ENCODE results near the gene SPTB. TPM values are rescaled to one million over a fixed set of nuclear protein-coding genes. Genes with fewer than 3 reads are reported as not detected.

Gene SPTB
- total and polyA plus RNA-seq, 9 of the 15 experiments (the other 6 are each of a cell fraction or from before 2014, with no cell fraction given), result 0.21 to 45.9 (median 11.7) TPM

DNA sequence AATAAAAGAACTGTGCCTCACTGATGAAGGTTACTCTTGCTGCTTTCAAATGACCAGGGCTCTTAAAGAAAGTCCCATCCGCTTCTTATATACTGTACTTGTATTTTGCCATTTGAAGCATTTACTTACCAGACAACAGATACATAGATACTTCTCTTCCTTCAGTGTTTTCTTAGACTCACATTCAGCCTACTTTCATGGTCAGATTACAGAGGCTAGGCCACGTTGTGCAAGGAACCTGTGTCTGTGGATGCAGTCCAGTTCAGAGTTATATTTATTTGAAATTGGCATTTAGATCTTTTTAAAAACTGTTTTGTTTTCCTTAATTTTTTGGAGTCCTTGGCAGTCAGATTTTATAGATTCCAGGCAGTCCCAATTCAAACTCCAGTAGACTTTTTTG, 40.8 kb upstream of the SPTB start (continued):
- TF ChIP-seq, protein P1, sequence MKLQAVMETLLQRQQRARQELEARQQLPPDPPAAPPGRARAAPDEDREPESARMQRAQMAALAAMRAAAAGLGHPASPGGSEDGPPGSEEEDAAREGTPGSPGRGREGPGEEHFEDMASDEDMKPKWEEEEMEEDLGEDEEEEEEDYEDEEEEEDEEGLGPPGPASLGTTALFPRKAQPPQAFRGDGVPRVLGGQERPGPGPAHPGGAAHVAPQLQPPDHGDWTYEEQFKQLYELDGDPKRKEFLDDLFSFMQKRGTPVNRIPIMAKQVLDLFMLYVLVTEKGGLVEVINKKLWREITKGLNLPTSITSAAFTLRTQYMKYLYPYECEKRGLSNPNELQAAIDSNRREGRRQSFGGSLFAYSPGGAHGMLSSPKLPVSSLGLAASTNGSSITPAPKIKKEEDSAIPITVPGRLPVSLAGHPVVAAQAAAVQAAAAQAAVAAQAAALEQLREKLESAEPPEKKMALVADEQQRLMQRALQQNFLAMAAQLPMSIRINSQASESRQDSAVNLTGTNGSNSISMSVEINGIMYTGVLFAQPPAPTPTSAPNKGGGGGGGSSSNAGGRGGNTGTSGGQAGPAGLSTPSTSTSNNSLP (IDR thresholded peaks at IDR 0.05; ENCODE audit: borderline replicate concordance, low read depth, low read length), result no peak
- no peak for TF ChIP-seq POLR2A (conservative IDR thresholded peaks at IDR 0.05)

GRCh38 chr14:64919618-64920017, 39.9 kb upstream of the SPTB start:
- Histone ChIP-seq H3K27me3 (ENCODE audit: control insufficient read depth in 2 of 2, insufficient read depth in 2 of 2, low read length in 2 of 2) (no peaks in the 10 kb centered on the region), H3K27ac (ENCODE audit: extremely low read depth, low read depth, low read length) (no peak overlapping the region), H3K4me1 (replicated peaks in 1 of 2; ENCODE audit: control insufficient read depth in 2 of 2, insufficient read depth in 2 of 2, low read length in 2 of 2) (no peaks in the 10 kb centered on the region; a peak in 1 of 5 replicates), H3K9me3 (replicated peaks; ENCODE audit: control insufficient read depth, insufficient read depth, low read depth, low read length) (no peaks in the 10 kb centered on the region; the same call in 1 of the 2 replicates), H4K20me1 (replicated peaks; ENCODE audit: control insufficient read depth, insufficient read depth, low read length) (no peaks in the 10 kb centered on the region), H3K4me3 (no peak overlapping the region), H3K36me3 (ENCODE audit: control insufficient read depth, insufficient read depth, low read length) (peaks cover 19% of the 10 kb centered on the region; the same call in 2 of the 3 replicates), H2AFZ (ENCODE audit: low read depth, low read length) (no peak overlapping the region), H3K9me1 (ENCODE audit: control insufficient read depth, insufficient read depth, low read length) (no peaks in the 10 kb centered on the region), H3K4me2 (ENCODE audit: insufficient read depth, low read length) (no peak overlapping the region), H3K9ac (ENCODE audit: insufficient read depth in 1 of 2, low read depth in 2 of 2, low read length in 2 of 2) (no peak overlapping the region), H3K79me2 (ENCODE audit: control insufficient read depth, insufficient read depth, low read length) (peaks cover 26% of the 10 kb centered on the region)
- DNase-seq (ENCODE audit: extremely low read depth in 1 of 4, low spot score in 3 of 4), result no peak
- no peak for FAIRE-seq
- POLR2A ChIA-PET, result no interaction called here
- intact Hi-C loops (cut with micrococcal nuclease), result no loop called here
- 87% methylated on average over 4 of the region's 5 CpGs for WGBS (ENCODE audit: insufficient coverage, low coverage, missing lambda C conversion rate)
- no TSS peak for BruUV-seq (replicated peaks)
- CTCF ChIA-PET (ENCODE audit: low intra/inter-chr PET ratio), result no interaction called here
- ATAC-seq, result no peak
- in situ Hi-C loops (cut with MboI), result no loop called here
- TF ChIP-seq MIER1 (IDR thresholded peaks at IDR 0.05; ENCODE audit: low read depth) (no peak), POLR2AphosphoS5 (IDR thresholded peaks at IDR 0.05; ENCODE audit: control insufficient read depth, insufficient read depth, low read depth, low read length) (no peak), E2F8 (IDR thresholded peaks at IDR 0.05; ENCODE audit: low read depth, partially characterized antibody) (no peak), ZBTB8A (IDR thresholded peaks at IDR 0.05; ENCODE audit: partially characterized antibody) (no peak), POLR2B (IDR thresholded peaks at IDR 0.05; ENCODE audit: low read depth, partially characterized antibody) (no peak), HNRNPH1 (optimal IDR thresholded peaks at IDR 0.05; ENCODE audit: low read depth, low read length) (no peak), FOXM1 (IDR thresholded peaks at IDR 0.05; ENCODE audit: low read depth) (no peak), FOXM1 (CRISPR knock-in tag; IDR thresholded peaks at IDR 0.05; ENCODE audit: low read depth) (no peak), NFE2L1 (tag; IDR thresholded peaks at IDR 0.05; ENCODE audit: borderline replicate concordance, low read depth) (no peak), ZNF146 (CRISPR knock-in tag; IDR thresholded peaks at IDR 0.05; ENCODE audit: unreplicated experiment) (no peak), NCOA6 (IDR thresholded peaks at IDR 0.05) (no peak)
- TF ChIP-seq, protein P2, sequence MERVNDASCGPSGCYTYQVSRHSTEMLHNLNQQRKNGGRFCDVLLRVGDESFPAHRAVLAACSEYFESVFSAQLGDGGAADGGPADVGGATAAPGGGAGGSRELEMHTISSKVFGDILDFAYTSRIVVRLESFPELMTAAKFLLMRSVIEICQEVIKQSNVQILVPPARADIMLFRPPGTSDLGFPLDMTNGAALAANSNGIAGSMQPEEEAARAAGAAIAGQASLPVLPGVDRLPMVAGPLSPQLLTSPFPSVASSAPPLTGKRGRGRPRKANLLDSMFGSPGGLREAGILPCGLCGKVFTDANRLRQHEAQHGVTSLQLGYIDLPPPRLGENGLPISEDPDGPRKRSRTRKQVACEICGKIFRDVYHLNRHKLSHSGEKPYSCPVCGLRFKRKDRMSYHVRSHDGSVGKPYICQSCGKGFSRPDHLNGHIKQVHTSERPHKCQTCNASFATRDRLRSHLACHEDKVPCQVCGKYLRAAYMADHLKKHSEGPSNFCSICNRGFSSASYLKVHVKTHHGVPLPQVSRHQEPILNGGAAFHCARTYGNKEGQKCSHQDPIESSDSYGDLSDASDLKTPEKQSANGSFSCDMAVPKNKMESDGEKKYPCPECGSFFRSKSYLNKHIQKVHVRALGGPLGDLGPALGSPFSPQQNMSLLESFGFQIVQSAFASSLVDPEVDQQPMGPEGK (CRISPR knock-in tag; IDR thresholded peaks at IDR 0.05; ENCODE audit: borderline replicate concordance), result no peak

Measured in K562 (cell line).